ENCODE results near the gene CDS2.

- TF ChIP-seq POLR2A (IDR thresholded peaks at IDR 0.05), result no peak
- no peak for TF ChIP-seq CTCF (IDR thresholded peaks at IDR 0.05)
Observed at GRCh38 chr20:5216663-5217062, 89.9 kb downstream of the CDS2 start.

Measured in prostate gland (tissue), 2 donors.